Measurements from ENCODE around the gene TMEM233. TPM values are rescaled to one million over a fixed set of nuclear protein-coding genes. Genes with fewer than 3 reads are reported as not detected.

TMEM233 gene
- total and polyA plus RNA-seq, 11 donors = 0.07 to 1.3 (median 0.25) TPM; not detected in 1

- H3K4me3 ChIP-seq = no peak overlapping the region
- DNase-seq (no peak), ATAC-seq (no peak)
- TF ChIP-seq POLR2A (IDR thresholded peaks at IDR 0.05) = no peak
- TF ChIP-seq CTCF (IDR thresholded peaks at IDR 0.05) = no peak
- no peaks in the 10 kb centered on the region for H3K4me1 ChIP-seq
- 89 to 93% (median 92%) methylated on average over 7 of the region's 7 CpGs for WGBS, 4 donors
- H3K27me3 ChIP-seq = peaks cover 0 to 9% (median 0%) of the 10 kb centered on the region in 9 donors
- H3K27ac ChIP-seq = no peak overlapping the region
- H3K9me3 ChIP-seq = no peaks in the 10 kb centered on the region
- H3K36me3 ChIP-seq = no peaks in the 10 kb centered on the region
- intact Hi-C loops (cut with DNase I) = no loop called here
Measured at GRCh38 chr12:119630223-119630780, 36.7 kb downstream of the TMEM233 start.

GRCh38 chr12:119630962-119631550, 37.5 kb downstream of the TMEM233 start:
- H3K9me3 ChIP-seq = no peaks in the 10 kb centered on the region
- WGBS, 4 donors = 48 to 100% (median 95%) methylated on average over 1 of the region's 1 CpG
- no peaks in the 10 kb centered on the region for H3K4me1 ChIP-seq
- H3K27me3 ChIP-seq = peaks cover 0 to 13% (median 0%) of the 10 kb centered on the region in 9 donors
- no peak overlapping the region for H3K27ac ChIP-seq
- no peak for DNase-seq
- no peaks in the 10 kb centered on the region for H3K36me3 ChIP-seq
- TF ChIP-seq POLR2A (IDR thresholded peaks at IDR 0.05) (no peak), CTCF (IDR thresholded peaks at IDR 0.05) (no peak)
- intact Hi-C loops (cut with DNase I) = no loop called here
- no peak for ATAC-seq
- H3K4me3 ChIP-seq = no peak overlapping the region

- H3K27ac ChIP-seq = no peak overlapping the region
- H3K9me3 ChIP-seq = no peaks in the 10 kb centered on the region
- TF ChIP-seq CTCF (IDR thresholded peaks at IDR 0.05) = no peak
- no peak for TF ChIP-seq POLR2A (IDR thresholded peaks at IDR 0.05)
- H3K4me3 ChIP-seq = no peak overlapping the region
- H3K36me3 ChIP-seq = no peaks in the 10 kb centered on the region
- peaks cover 0 to 13% (median 0%) of the 10 kb centered on the region in 9 donors for H3K27me3 ChIP-seq
- ATAC-seq (peak in 3 of 4 donors; percentile 58 to 86 (median 66)), DNase-seq (no peak)
- WGBS, 4 donors = 88 to 91% (median 90%) methylated on average over 4 of the region's 4 CpGs
- intact Hi-C loops (cut with DNase I) = no loop called here
- H3K4me1 ChIP-seq = no peaks in the 10 kb centered on the region
Measured at GRCh38 chr12:119631930-119632678, 38.5 kb downstream of the TMEM233 start.

GRCh38 chr12:119634743-119635142, 41.2 kb downstream of the TMEM233 start:
- no peak for DNase-seq
- TF ChIP-seq CTCF (IDR thresholded peaks at IDR 0.05) (no peak), POLR2A (IDR thresholded peaks at IDR 0.05) (no peak)

More at GRCh38 chr12:119634743-119635142, 41.2 kb downstream of the TMEM233 start:
- H3K36me3 ChIP-seq = no peaks in the 10 kb centered on the region
- no peak for ATAC-seq
- H3K9me3 ChIP-seq = no peaks in the 10 kb centered on the region
- H3K27ac ChIP-seq = no peak overlapping the region
- H3K27me3 ChIP-seq = peaks cover 0 to 13% (median 0%) of the 10 kb centered on the region in 9 donors
- intact Hi-C loops (cut with DNase I) = no loop called here
- 52 to 75% (median 64%) methylated on average over 6 of the region's 6 CpGs for WGBS, 4 donors
- no peaks in the 10 kb centered on the region for H3K4me1 ChIP-seq
- H3K4me3 ChIP-seq = no peak overlapping the region

Data from heart left ventricle (tissue), 16 donors.